Small intestine (tissue), 7 donors: ENCODE data around the gene NFYB. TPM values are rescaled to one million over a fixed set of nuclear protein-coding genes. Genes with fewer than 3 reads are reported as not detected.

Experiments
- DNase-seq, 2 donors: peaks; one replicate each; pipeline versions ENCODE4 v3.0.0 to v3.0.0-alpha.2; 2013
- FAIRE-seq: peaks from 2 replicates; lab custom pipeline; 2012; peaks lifted over from hg19 to GRCh38; lab: Jason Lieb, UNC
- H3K27ac ChIP-seq, 3 donors: one replicate each; pipeline ENCODE4 v1.5.1; 2013; ENCODE audit warnings: low read length in 2 of 3, mild to moderate bottlenecking in 2 of 3, control low read depth in 1 of 3, inconsistent platforms in 1 of 3, low read depth in 1 of 3, moderate library complexity in 1 of 3
- H3K27me3 ChIP-seq, 3 donors: one replicate each; pipeline ENCODE4 v1.6.1; 2013; ENCODE audit warnings: low read length in 3 of 3, inconsistent platforms in 1 of 3; ENCODE audit not compliant: control insufficient read depth in 3 of 3, insufficient read depth in 3 of 3
- H3K36me3 ChIP-seq, 3 donors: one replicate each; pipeline ENCODE4 v1.6.1; 2013; ENCODE audit warnings: low read length in 3 of 3, inconsistent platforms in 1 of 3, low read depth in 1 of 3, mild to moderate bottlenecking in 1 of 3, moderate library complexity in 1 of 3; ENCODE audit not compliant: control insufficient read depth in 3 of 3, insufficient read depth in 2 of 3
- H3K4me1 ChIP-seq, 3 donors: one replicate each; pipeline ENCODE4 v1.6.1; 2013; ENCODE audit warnings: low read length in 2 of 3, inconsistent platforms in 1 of 3, low read depth in 1 of 3, mild to moderate bottlenecking in 1 of 3, moderate library complexity in 1 of 3; ENCODE audit not compliant: control insufficient read depth in 3 of 3, insufficient read depth in 2 of 3
- H3K4me3 ChIP-seq, 3 donors: one replicate each; pipeline ENCODE4 v1.5.1; 2013; ENCODE audit warnings: low read length in 3 of 3, control low read depth in 1 of 3, inconsistent platforms in 1 of 3, low read depth in 1 of 3, mild to moderate bottlenecking in 1 of 3, moderate library complexity in 1 of 3
- H3K9me3 ChIP-seq, 2 donors: one replicate each; pipeline ENCODE4 v1.6.1; 2013; ENCODE audit warnings: low read depth in 1 of 2, low read length in 1 of 2; ENCODE audit not compliant: control insufficient read depth in 2 of 2, insufficient read depth in 1 of 2
- WGBS, 3 donors: extraction: QIAGEN DNeasy Blood & Tissue Kit; methylation state at CpG; one replicate each; pipeline ENCODE4 v1.1.7; 2013; 5-methylcytosine and 5-hydroxymethylcytosine counted together
- polyA plus RNA-seq, 4 donors: library from polyadenylated mRNA; stranded (reverse) in 3 of 4; unstranded in 1 of 4; fragments of 200-250 nt in 3 of 4; fragments of 120-200 nt in 1 of 4; gene quantifications; one replicate each; pipeline versions ENCODE4 v1.2.1 to v1.2.3, GENCODE V29; 2013
- donor health status: healthy with polysubstance abuse.
- donor health status: control.
- donor health status: control.
- donor health status: Bipolar disorder and iron deficiency.
- donor health status: healthy.

The NFYB gene
- polyA plus RNA-seq, 4 donors: 14.1 to 36.1 (median 16.7) TPM

DNA sequence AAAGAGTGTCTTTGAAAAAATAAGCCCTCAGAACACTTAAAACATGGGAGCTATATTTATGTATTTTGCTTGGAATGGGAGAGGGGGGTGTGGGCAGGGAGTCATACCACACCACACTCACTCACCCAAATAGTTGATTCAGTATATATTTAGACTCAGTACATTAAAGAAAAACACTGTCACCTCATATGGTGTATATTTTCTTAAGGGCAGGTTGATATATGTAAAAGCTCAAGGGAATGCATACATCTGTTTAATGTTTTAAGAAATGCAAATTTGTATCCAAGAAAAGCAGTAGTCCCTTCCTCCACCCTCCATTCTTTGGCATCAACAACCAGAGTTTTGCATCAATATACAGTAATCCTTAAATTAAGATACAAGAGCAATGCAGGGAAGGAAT is 1.4 kb downstream of the NFYB start:
- Histone ChIP-seq H3K27ac (peak overlapping the region in 1 of 3 donors; percentile 87), H3K4me1 (peaks cover 0 to 13% (median 5%) of the 10 kb centered on the region in 3 donors), H3K4me3 (peak overlapping the region in 2 of 3 donors; percentile 72 to 98), H3K27me3 (no peaks in the 10 kb centered on the region), H3K36me3 (peaks cover 0 to 4% (median 0%) of the 10 kb centered on the region in 3 donors), H3K9me3 (no peaks in the 10 kb centered on the region)
- peak in 1 of 2 donors; percentile 15 for DNase-seq
- no peak for FAIRE-seq

DNA sequence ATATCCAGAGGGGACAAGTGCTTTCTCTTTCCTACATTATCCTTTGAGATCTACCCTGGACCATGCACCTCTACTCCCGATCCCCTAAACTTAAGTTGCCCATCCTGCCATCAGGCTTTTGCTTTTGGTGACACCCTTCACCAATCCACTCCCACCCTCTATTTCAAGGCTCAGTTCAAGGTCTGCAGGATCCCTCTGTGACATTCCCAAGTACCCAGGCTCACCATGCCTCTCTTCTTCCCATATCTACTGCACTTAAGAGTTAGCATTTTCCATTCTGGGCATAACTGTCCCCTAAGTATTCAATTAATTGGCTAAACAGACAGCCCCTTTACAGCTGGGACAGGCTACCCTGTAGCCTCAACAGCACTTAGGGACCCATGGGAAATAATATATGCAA is 3.1 kb downstream of the NFYB start:
- Histone ChIP-seq H3K36me3 (peaks cover 0 to 4% (median 2%) of the 10 kb centered on the region in 3 donors), H3K27ac (no peak overlapping the region), H3K27me3 (no peaks in the 10 kb centered on the region), H3K4me3 (no peak overlapping the region), H3K9me3 (no peaks in the 10 kb centered on the region), H3K4me1 (peaks cover 0 to 13% (median 5%) of the 10 kb centered on the region in 3 donors)
- 99 to 100% (median 100%) methylated on average over 1 of the region's 1 CpG for WGBS, 3 donors
- FAIRE-seq (no peak), DNase-seq (no peak)

DNA sequence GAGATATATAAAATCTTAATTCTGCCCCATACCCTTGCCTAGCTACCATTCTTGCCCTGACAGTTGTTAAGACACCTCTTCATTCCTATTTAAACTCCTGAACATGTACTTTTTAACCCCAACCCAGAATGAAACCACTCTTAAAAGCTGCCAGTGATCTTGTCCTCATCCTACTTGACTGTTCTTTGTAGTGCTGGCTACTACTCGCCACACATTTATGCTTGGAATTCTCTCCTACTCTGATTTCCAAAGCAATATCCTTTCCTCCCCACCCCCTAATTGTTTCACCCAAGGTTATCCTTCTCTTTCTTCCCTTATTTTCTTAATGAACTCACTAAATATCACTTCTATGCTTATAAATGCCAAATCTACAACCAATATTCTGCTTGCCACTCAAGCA is 4.1 kb downstream of the NFYB start:
- peaks cover 3 to 9% (median 5%) of the 10 kb centered on the region in 3 donors for H3K36me3 ChIP-seq
- WGBS, 3 donors: 89 to 100% (median 94%) methylated on average over 1 of the region's 1 CpG
- no peaks in the 10 kb centered on the region for H3K27me3 ChIP-seq
- H3K4me3 ChIP-seq: no peak overlapping the region
- H3K4me1 ChIP-seq: peaks cover 0 to 13% (median 5%) of the 10 kb centered on the region in 3 donors
- FAIRE-seq (no peak), DNase-seq (no peak)
- H3K9me3 ChIP-seq: no peaks in the 10 kb centered on the region
- H3K27ac ChIP-seq: no peak overlapping the region

DNA sequence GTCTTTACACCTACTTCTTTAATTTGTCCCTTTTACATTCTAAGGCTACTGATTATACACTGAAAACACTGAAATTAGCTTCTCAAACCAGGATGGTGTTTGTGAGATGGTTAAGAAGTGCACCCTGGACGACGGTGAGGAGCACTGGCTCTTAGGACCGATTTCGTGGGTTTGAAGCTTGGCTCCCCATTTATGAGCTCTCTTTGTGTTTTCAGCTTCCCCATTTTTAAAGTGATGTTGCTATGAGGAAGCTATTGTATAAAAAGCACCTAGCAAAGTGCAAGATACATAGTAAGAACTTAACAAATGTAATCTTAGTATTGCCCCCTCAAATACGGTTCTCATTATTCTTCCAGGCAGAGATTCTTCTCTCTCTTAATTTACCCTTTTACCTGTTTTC is 4.7 kb downstream of the NFYB start:
- 89 to 93% (median 91%) methylated on average over 5 of the region's 5 CpGs for WGBS, 3 donors
- H3K9me3 ChIP-seq: no peaks in the 10 kb centered on the region
- H3K4me1 ChIP-seq: peaks cover 0 to 9% (median 5%) of the 10 kb centered on the region in 3 donors
- H3K27me3 ChIP-seq: no peaks in the 10 kb centered on the region
- peaks cover 4 to 12% (median 7%) of the 10 kb centered on the region in 3 donors for H3K36me3 ChIP-seq
- DNase-seq: no peak
- no peak overlapping the region for H3K27ac ChIP-seq
- no peak for FAIRE-seq
- H3K4me3 ChIP-seq: no peak overlapping the region

DNA sequence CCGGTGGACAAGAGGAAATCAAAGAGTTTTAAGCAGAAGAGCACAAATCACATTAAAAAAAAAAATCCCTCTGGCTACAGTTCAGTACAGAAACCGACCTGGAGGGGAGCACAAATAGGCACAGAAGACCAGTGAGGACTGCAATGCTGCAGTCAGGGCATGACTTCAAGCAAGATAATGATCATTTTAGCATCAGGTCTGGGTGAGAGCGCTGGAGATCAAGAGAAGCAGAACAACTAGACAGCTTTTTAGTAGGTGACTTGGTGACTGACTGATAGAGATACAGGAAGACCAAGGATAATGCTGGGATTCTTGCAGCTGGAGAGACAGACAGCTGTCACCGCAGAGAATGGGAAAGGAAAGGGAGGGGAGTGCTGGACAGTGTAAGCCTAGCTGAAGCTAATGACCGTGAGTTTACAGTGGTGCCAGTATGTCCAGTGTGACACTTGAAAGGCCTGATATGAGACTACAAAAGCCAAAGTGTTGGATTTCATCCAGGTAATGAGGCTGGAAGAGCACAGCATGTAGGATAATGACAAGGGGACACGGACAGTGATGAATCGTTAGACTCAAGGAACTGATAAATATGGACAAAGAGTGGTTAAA is 5.6 kb downstream of the NFYB start:
- peaks cover 5 to 16% (median 7%) of the 10 kb centered on the region in 3 donors for H3K36me3 ChIP-seq
- no peaks in the 10 kb centered on the region for H3K27me3 ChIP-seq
- 83 to 88% (median 83%) methylated on average over 7 of the region's 7 CpGs for WGBS, 3 donors
- peaks cover 0 to 8% (median 5%) of the 10 kb centered on the region in 3 donors for H3K4me1 ChIP-seq
- no peak overlapping the region for H3K4me3 ChIP-seq
- no peak overlapping the region for H3K27ac ChIP-seq
- no peaks in the 10 kb centered on the region for H3K9me3 ChIP-seq
- DNase-seq (no peak), FAIRE-seq (no peak)

DNA sequence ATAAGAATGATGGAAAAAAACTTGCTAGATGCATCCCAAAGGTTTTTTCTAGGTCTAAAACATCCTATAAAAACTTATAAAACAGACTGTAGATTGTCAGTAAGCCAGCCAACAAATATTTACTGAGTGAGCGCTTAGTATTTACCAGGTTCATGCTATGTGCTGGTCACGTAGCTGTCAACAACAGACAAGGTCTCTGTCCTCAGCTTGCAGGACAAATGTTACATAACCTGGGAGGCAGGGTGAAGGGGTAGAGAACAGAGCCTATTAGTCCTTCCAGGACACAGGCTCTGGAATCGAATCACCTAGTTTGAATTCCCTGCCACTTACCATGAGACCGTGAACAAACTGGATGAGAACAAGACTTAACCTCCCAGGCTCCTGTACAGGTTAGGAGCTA is 6.4 kb downstream of the NFYB start:
- DNase-seq (no peak), FAIRE-seq (no peak)
- Histone ChIP-seq H3K9me3 (no peaks in the 10 kb centered on the region), H3K27me3 (no peaks in the 10 kb centered on the region), H3K4me1 (peaks cover 0 to 8% (median 5%) of the 10 kb centered on the region in 3 donors), H3K27ac (no peak overlapping the region), H3K36me3 (peaks cover 5 to 20% (median 7%) of the 10 kb centered on the region in 3 donors), H3K4me3 (no peak overlapping the region)
- 91 to 94% (median 91%) methylated on average over 4 of the region's 4 CpGs for WGBS, 3 donors

DNA sequence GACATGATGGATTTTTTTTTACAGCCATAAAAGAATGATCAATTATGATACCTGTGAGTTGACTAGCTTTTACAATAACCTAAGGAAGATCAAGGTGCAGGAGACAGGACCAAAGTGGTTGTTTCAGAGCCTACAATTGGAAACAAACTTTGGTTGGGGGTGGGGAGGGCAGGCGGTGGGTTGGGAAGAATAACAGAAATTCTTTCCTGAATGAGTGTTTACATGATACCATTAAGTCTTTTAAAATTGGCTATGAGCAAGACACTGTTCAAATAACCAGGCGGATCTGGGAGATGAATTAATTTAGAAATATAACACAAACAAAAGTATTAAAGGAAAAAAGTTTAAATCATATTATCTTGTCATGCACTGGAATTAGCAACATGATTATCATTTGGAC is 7.2 kb downstream of the NFYB start:
- no peak for DNase-seq
- Histone ChIP-seq H3K27me3 (no peaks in the 10 kb centered on the region), H3K9me3 (no peaks in the 10 kb centered on the region), H3K4me3 (no peak overlapping the region), H3K4me1 (peaks cover 0 to 5% (median 0%) of the 10 kb centered on the region in 3 donors), H3K36me3 (peaks cover 5 to 20% (median 7%) of the 10 kb centered on the region in 3 donors), H3K27ac (no peak overlapping the region)
- FAIRE-seq: no peak
- WGBS, 3 donors: 63 to 87% (median 81%) methylated on average over 2 of the region's 2 CpGs

DNA sequence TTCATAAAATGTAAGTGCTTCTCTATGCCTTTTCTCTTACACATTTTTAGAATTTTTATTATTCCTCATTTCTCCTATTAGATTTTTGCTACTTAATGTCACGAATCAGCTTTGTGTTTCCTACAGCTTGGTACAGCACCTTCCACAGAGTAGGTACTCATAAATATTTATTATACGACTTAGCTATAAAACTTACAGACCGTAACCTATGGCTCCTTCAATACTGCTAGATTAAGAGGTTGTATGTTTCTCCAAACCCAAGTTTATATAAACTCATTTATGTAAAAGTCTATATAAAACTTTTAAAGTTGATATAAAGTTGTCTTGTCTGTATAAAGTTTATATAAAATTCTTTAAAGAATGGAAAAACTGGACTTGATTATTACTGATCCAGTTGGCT is 11.5 kb downstream of the NFYB start:
- Histone ChIP-seq H3K27ac (no peak overlapping the region), H3K36me3 (peaks cover 9 to 39% (median 11%) of the 10 kb centered on the region in 3 donors), H3K4me1 (no peaks in the 10 kb centered on the region), H3K9me3 (no peaks in the 10 kb centered on the region), H3K27me3 (no peaks in the 10 kb centered on the region), H3K4me3 (no peak overlapping the region)
- DNase-seq (no peak), FAIRE-seq (no peak)
- 83 to 88% (median 87%) methylated on average over 3 of the region's 3 CpGs for whole genome bisulfite sequencing, 3 donors

DNA sequence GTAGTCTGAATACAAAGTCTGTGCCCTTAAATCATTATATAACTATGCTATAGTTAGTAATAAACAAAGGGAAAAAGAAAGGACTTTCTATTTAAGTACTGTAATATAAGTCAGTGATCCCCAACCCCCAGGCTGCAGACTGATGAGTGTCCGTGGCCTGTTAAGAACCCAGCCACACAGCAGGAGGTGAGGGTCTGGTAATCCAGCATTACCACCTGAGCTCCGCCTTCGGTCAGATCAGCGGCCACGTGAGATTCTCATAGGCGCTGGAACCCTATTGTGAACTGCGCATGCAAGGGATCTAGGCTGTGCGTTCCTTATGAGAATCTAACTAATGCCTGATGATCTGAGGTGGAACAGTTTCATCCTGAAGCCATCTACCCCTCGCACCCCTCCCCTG is 15.7 kb downstream of the NFYB start:
- DNase-seq (no peak), FAIRE-seq (no peak)
- Histone ChIP-seq H3K27ac (no peak overlapping the region), H3K4me1 (no peaks in the 10 kb centered on the region), H3K9me3 (no peaks in the 10 kb centered on the region), H3K27me3 (no peaks in the 10 kb centered on the region), H3K4me3 (no peak overlapping the region), H3K36me3 (peaks cover 3 to 32% (median 4%) of the 10 kb centered on the region in 3 donors)
- 95 to 99% (median 96%) methylated on average over 9 of the region's 9 CpGs for WGBS, 3 donors
